ENCODE data around the gene HTR7.
"Not testable (repeated sequence)": the region's sequence is repeated elsewhere in the genome, so short reads cannot be mapped to it uniquely, and the experiment has no call there.

Gene HTR7

GRCh38 chr10:90888387-90888786 is 30.5 kb upstream of the HTR7 start:
- DNase-seq (ENCODE audit: low read depth), result no peak
- no peak for TF ChIP-seq CTCF (IDR thresholded peaks at IDR 0.05; ENCODE audit: insufficient read depth, low read depth, low read length, missing control alignments)
- H3K4me3 ChIP-seq (ENCODE audit: low read depth, low read length), result no peak overlapping the region

GRCh38 chr10:90887555-90887954 is 29.7 kb upstream of the HTR7 start:
- TF ChIP-seq CTCF (IDR thresholded peaks at IDR 0.05; ENCODE audit: insufficient read depth, low read depth, low read length, missing control alignments), result no peak
- DNase-seq (ENCODE audit: low read depth), result no peak
- no peak overlapping the region for H3K4me3 ChIP-seq (ENCODE audit: low read depth, low read length)

- TF ChIP-seq CTCF (IDR thresholded peaks at IDR 0.05; ENCODE audit: insufficient read depth, low read depth, low read length, missing control alignments), result no peak
- no peak overlapping the region for H3K4me3 ChIP-seq (ENCODE audit: low read depth, low read length)
- DNase-seq (ENCODE audit: low read depth), result no peak
Observed at GRCh38 chr10:90885176-90885575, 27.3 kb upstream of the HTR7 start.

GRCh38 chr10:90884431-90884830 is 26.6 kb upstream of the HTR7 start:
- no peak overlapping the region for H3K4me3 ChIP-seq (ENCODE audit: low read depth, low read length)

GRCh38 chr10:90880059-90880719 is 22.4 kb upstream of the HTR7 start:
- not testable (repeated sequence) for H3K4me3 ChIP-seq (ENCODE audit: low read depth, low read length)
- peak; percentile 54 for DNase-seq (ENCODE audit: low read depth)
- peak; percentile 60 for TF ChIP-seq CTCF (IDR thresholded peaks at IDR 0.05; ENCODE audit: insufficient read depth, low read depth, low read length, missing control alignments)

More at GRCh38 chr10:90884431-90884830, 26.6 kb upstream of the HTR7 start:
- DNase-seq (ENCODE audit: low read depth), result no peak
- TF ChIP-seq CTCF (IDR thresholded peaks at IDR 0.05; ENCODE audit: insufficient read depth, low read depth, low read length, missing control alignments), result no peak

- no peak overlapping the region for H3K4me3 ChIP-seq (ENCODE audit: low read depth, low read length)
- no peak for TF ChIP-seq CTCF (IDR thresholded peaks at IDR 0.05; ENCODE audit: insufficient read depth, low read depth, low read length, missing control alignments)
- no peak for DNase-seq (ENCODE audit: low read depth)
Observed at GRCh38 chr10:90879062-90879461, 21.2 kb upstream of the HTR7 start.

GRCh38 chr10:90872648-90873020 is 14.8 kb upstream of the HTR7 start:
- DNase-seq (ENCODE audit: low read depth), result peak; percentile 27
- TF ChIP-seq CTCF (IDR thresholded peaks at IDR 0.05; ENCODE audit: insufficient read depth, low read depth, low read length, missing control alignments), result no peak
- peak overlapping the region; percentile 74 for H3K4me3 ChIP-seq (ENCODE audit: low read depth, low read length)

Data from GM12865 (cell line).